Esophagus muscularis mucosa (tissue), 4 donors: ENCODE measurements around the gene CRABP2. TPM values are rescaled to one million over a fixed set of nuclear protein-coding genes. Genes with fewer than 3 reads are reported as not detected.

ENCODE experiments used
- DNase-seq: peaks from one replicate; pipeline ENCODE4 v3.0.0-alpha.2; 2017; ENCODE audit errors: extremely low spot score
- H3K27ac ChIP-seq, 4 donors: fragments of 200-600 bp; sonication (generic); replicated peaks in 1 of 4; 1 replicate in 3 of 4; 2 replicates in 1 of 4; pipeline ENCODE4 v1.5.1; 2016 to 2019; ENCODE audit warnings: mild to moderate bottlenecking in 1 of 4
- H3K27me3 ChIP-seq, 4 donors: fragments of 200-600 bp; sonication (generic); one replicate each; pipeline versions ENCODE4 v1.5.1 to v1.6.0; 2016 to 2019
- H3K36me3 ChIP-seq, 4 donors: fragments of 200-600 bp; sonication (generic); one replicate each; pipeline ENCODE4 v1.5.1; 2016 to 2019
- H3K4me1 ChIP-seq, 4 donors: fragments of 200-600 bp; sonication (generic); one replicate each; pipeline ENCODE4 v1.5.1; 2016 to 2019
- H3K4me3 ChIP-seq, 4 donors: fragments of 200-600 bp; sonication (generic); 1 replicate in 2 of 4; 2 replicates in 2 of 4; pipeline ENCODE4 v1.5.1; 2016 to 2019; ENCODE audit warnings: mild to moderate bottlenecking in 4 of 4, moderate library complexity in 1 of 4
- H3K9me3 ChIP-seq, 4 donors: fragments of 200-600 bp; sonication (generic); 1 replicate in 3 of 4; 2 replicates in 1 of 4; pipeline ENCODE4 v1.5.1; 2016 to 2019
- CTCF ChIP-seq, 3 experiments: fragments of 200-600 bp in 2 of 3; fragments of 450-650 bp in 1 of 3; sonication (generic) in 2 of 3; IDR thresholded peaks; one replicate each; pipeline ENCODE4 v1.5.1; 2017 to 2019; ENCODE audit warnings: antibody characterized with exemption in 3 of 3, mild to moderate bottlenecking in 2 of 3, moderate library complexity in 1 of 3
- EP300 ChIP-seq: sonication (generic); formaldehyde crosslinking; IDR thresholded peaks from one replicate; pipeline ENCODE4 v1.6.1; 2017; ENCODE audit warnings: antibody characterized with exemption
- POLR2A ChIP-seq: fragments of 450-650 bp; IDR thresholded peaks from one replicate; pipeline ENCODE4 v1.6.1; 2017; ENCODE audit warnings: antibody characterized with exemption, moderate library complexity, mild to moderate bottlenecking, low read depth
- POLR2AphosphoS5 ChIP-seq, 2 donors: sonication (generic); formaldehyde crosslinking; IDR thresholded peaks; one replicate each; pipeline ENCODE4 v1.6.1; 2017; ENCODE audit warnings: antibody characterized with exemption in 2 of 2
- WGBS: methylation state at CpG from one replicate; pipeline ENCODE4 v1.1.5; 2018; 5-methylcytosine and 5-hydroxymethylcytosine counted together
- intact Hi-C: fragments of 100-400 bp; cut with DNase I; formaldehyde crosslinking; loops from one replicate; pipeline ENCODE4 v1.15.1; 2023
- total RNA-seq, 4 donors: library from RNA; depleted of rRNA; stranded (reverse); fragments of >200 nt; gene quantifications; one replicate each; pipeline versions ENCODE4 v1.1.0 to v1.2.1, GENCODE V29; 2016

Gene CRABP2
- total RNA-seq, 4 donors from 2014 or later, result 1.2 to 6.4 (median 2.7) TPM

GRCh38 chr1:156676820-156677615 lies 28.4 kb downstream of the CRABP2 start, which contains the start of gene NES:
Gene NES (minus strand): TSS chr1:156677407. CDS start chr1:156677264, 143 bp downstream.
- Histone ChIP-seq H3K9me3 (no peaks in the 10 kb centered on the region), H3K27me3 (peaks cover 0 to 40% (median 6%) of the 10 kb centered on the region in 4 donors), H3K36me3 (peaks cover 0 to 31% (median 13%) of the 10 kb centered on the region in 4 donors), H3K27ac (peak within 1 kb of the TSS; percentile 64 to 83 (median 79)), H3K4me1 (peaks cover 36 to 53% (median 52%) of the 10 kb centered on the region in 4 donors), H3K4me3 (peak within 1 kb of the TSS; percentile 49 to 57 (median 56))
- TF ChIP-seq POLR2AphosphoS5 (IDR thresholded peaks at IDR 0.05), result peak; percentile 51 to 68
- TF ChIP-seq POLR2A, result no peak
- 0% methylated on average over 19 of the region's 70 CpGs for WGBS
- intact Hi-C loops, result no loop called here
- no peak for DNase-seq

GRCh38 chr1:156676114-156676819 lies 29.1 kb downstream of the CRABP2 start:
- peak overlapping the region; percentile 64 to 83 (median 79) for H3K27ac ChIP-seq
- peaks cover 0 to 38% (median 15%) of the 10 kb centered on the region in 4 donors for H3K36me3 ChIP-seq
- H3K27me3 ChIP-seq, result peaks cover 0 to 32% (median 6%) of the 10 kb centered on the region in 4 donors
- WGBS, result 40% methylated on average over 1 of the region's 49 CpGs
- peaks cover 40 to 53% (median 53%) of the 10 kb centered on the region in 4 donors for H3K4me1 ChIP-seq
- H3K4me3 ChIP-seq, result peak overlapping the region; percentile 49 to 57 (median 56)
- no peak for DNase-seq
- TF ChIP-seq POLR2A, result no peak
- no peak for TF ChIP-seq CTCF (IDR thresholded peaks at IDR 0.05)
- no peak for TF ChIP-seq POLR2AphosphoS5 (IDR thresholded peaks at IDR 0.05)
- TF ChIP-seq EP300, result no peak
- intact Hi-C loops, result no loop called here
- no peaks in the 10 kb centered on the region for H3K9me3 ChIP-seq

- peak overlapping the region; percentile 49 to 57 (median 56) for H3K4me3 ChIP-seq
Observed at GRCh38 chr1:156675210-156676113, 29.9 kb downstream of the CRABP2 start.

GRCh38 chr1:156673387-156674121 lies 31.8 kb downstream of the CRABP2 start:
- Histone ChIP-seq H3K27me3 (peaks cover 0 to 17% (median 6%) of the 10 kb centered on the region in 4 donors), H3K36me3 (peaks cover 0 to 50% (median 15%) of the 10 kb centered on the region in 4 donors), H3K4me3 (peak overlapping the region in 1 of 4 donors; percentile 21), H3K4me1 (peaks cover 68 to 81% (median 79%) of the 10 kb centered on the region in 4 donors), H3K27ac (peak overlapping the region; percentile 19 to 83 (median 79)), H3K9me3 (no peaks in the 10 kb centered on the region)
- no peak for DNase-seq
- 68% methylated on average over 8 of the region's 8 CpGs for WGBS
- intact Hi-C loops, result no loop called here
- TF ChIP-seq POLR2AphosphoS5 (IDR thresholded peaks at IDR 0.05), result no peak
- no peak for TF ChIP-seq POLR2A
- no peak for TF ChIP-seq EP300
- no peak for TF ChIP-seq CTCF (IDR thresholded peaks at IDR 0.05)

More at GRCh38 chr1:156675210-156676113, 29.9 kb downstream of the CRABP2 start:
- TF ChIP-seq CTCF (IDR thresholded peaks at IDR 0.05) (no peak), POLR2A (no peak), EP300 (no peak), POLR2AphosphoS5 (IDR thresholded peaks at IDR 0.05) (no peak)
- Histone ChIP-seq H3K36me3 (peaks cover 0 to 46% (median 15%) of the 10 kb centered on the region in 4 donors), H3K27me3 (peaks cover 0 to 24% (median 6%) of the 10 kb centered on the region in 4 donors), H3K27ac (peak overlapping the region; percentile 64 to 83 (median 79)), H3K4me1 (peaks cover 48 to 61% (median 60%) of the 10 kb centered on the region in 4 donors), H3K9me3 (no peaks in the 10 kb centered on the region)
- intact Hi-C loops, result no loop called here
- no peak for DNase-seq
- WGBS, result 39% methylated on average over 7 of the region's 18 CpGs
